Right lobe of liver (tissue), 4 donors: ENCODE results near the gene SLC35D1.

Experiments used
- POLR2A ChIP-seq: fragments of 450-650 bp; IDR thresholded peaks from one replicate; pipeline ENCODE4 v1.6.1; 2017; ENCODE audit warnings: antibody characterized with exemption, mild to moderate bottlenecking
- TF ChIP-seq, protein P1 (sequence below), 4 donors: fragments of 200-600 bp in 3 of 4; fragments of 450-650 bp in 1 of 4; IDR thresholded peaks; one replicate each; pipeline versions ENCODE4 v1.5.1 to v1.8.0; 2016 to 2022; ENCODE audit warnings: antibody characterized with exemption in 4 of 4, mild to moderate bottlenecking in 2 of 4
- donor health status: DM: no; HTN: no; CAD: no.
- donor health status: DM: no; HTN: no; CAD: no.
- donor health status: DM: no; HTN: yes; CAD: no.

DNA sequence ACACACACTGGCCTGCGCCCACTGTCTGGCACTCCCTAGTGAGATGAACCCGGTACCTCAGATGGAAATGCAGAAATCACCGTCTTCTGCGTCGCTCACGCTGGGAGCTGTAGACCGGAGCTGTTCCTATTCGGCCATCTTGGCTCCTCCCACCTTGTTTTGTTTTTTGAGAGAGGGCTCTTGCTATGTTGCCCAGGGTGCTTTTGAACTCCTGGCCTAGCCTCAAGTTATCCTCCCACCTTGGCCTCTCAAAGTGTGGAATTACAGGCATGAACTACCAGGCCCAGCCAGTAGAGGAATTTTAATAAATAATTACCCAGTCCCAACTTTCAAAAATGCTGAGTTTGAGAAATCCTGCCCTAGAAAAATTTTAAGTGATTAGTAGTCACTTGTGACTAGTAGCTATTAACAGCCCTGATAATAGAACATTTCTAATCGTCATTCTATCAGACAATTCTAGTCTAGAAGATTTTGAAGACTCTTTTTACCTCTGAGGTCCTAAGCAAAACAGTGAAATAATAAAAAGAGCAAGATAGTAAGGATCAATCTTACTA, 30.9 kb upstream of the SLC35D1 start:
- TF ChIP-seq, protein P1, sequence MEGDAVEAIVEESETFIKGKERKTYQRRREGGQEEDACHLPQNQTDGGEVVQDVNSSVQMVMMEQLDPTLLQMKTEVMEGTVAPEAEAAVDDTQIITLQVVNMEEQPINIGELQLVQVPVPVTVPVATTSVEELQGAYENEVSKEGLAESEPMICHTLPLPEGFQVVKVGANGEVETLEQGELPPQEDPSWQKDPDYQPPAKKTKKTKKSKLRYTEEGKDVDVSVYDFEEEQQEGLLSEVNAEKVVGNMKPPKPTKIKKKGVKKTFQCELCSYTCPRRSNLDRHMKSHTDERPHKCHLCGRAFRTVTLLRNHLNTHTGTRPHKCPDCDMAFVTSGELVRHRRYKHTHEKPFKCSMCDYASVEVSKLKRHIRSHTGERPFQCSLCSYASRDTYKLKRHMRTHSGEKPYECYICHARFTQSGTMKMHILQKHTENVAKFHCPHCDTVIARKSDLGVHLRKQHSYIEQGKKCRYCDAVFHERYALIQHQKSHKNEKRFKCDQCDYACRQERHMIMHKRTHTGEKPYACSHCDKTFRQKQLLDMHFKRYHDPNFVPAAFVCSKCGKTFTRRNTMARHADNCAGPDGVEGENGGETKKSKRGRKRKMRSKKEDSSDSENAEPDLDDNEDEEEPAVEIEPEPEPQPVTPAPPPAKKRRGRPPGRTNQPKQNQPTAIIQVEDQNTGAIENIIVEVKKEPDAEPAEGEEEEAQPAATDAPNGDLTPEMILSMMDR (IDR thresholded peaks at IDR 0.05), result no peak
- no peak for TF ChIP-seq POLR2A
